ENCODE results near the gene IQCE.
"Not testable (repeated sequence)": the region's sequence is repeated elsewhere in the genome, so short reads cannot be mapped to it uniquely, and the experiment has no call there.

Gene IQCE

GRCh38 chr7:2545746-2546425 lies 12.9 kb upstream of the IQCE start:
- no peak for DNase-seq (ENCODE audit: low read depth, low spot score)
- H3K4me3 ChIP-seq (ENCODE audit: low read length) = no peak overlapping the region

GRCh38 chr7:2546776-2547586 lies 11.8 kb upstream of the IQCE start:
- DNase-seq (ENCODE audit: low read depth, low spot score) = no peak

GRCh38 chr7:2551418-2551817 lies 7.4 kb upstream of the IQCE start:
- H3K4me3 ChIP-seq (ENCODE audit: low read length) = no peak overlapping the region
- DNase-seq (ENCODE audit: low read depth, low spot score) = no peak

More at GRCh38 chr7:2546776-2547586, 11.8 kb upstream of the IQCE start:
- no peak overlapping the region for H3K4me3 ChIP-seq (ENCODE audit: low read length)

- H3K4me3 ChIP-seq (ENCODE audit: low read length) = no peak overlapping the region
- DNase-seq (ENCODE audit: low read depth, low spot score) = no peak
These were observed 5.7 kb upstream of the IQCE start for GRCh38 chr7:2553108-2553507.

GRCh38 chr7:2553831-2554581 lies 4.8 kb upstream of the IQCE start:
- DNase-seq (ENCODE audit: low read depth, low spot score) = no peak
- peak overlapping the region; percentile 83 for H3K4me3 ChIP-seq (ENCODE audit: low read length)

GRCh38 chr7:2554661-2555111 lies 4.1 kb upstream of the IQCE start:
- DNase-seq (ENCODE audit: low read depth, low spot score) = no peak
- H3K4me3 ChIP-seq (ENCODE audit: low read length) = peak overlapping the region; percentile 83

- H3K4me3 ChIP-seq (ENCODE audit: low read length) = peak within 1 kb of the TSS; percentile 83
- peak; percentile 83 for DNase-seq (ENCODE audit: low read depth, low spot score)
These were observed 3.4 kb upstream of the IQCE start, which contains the start of gene BRAT1 for GRCh38 chr7:2555121-2556052. Gene BRAT1 (minus strand): TSS chr7:2555524. CDS start chr7:2554431, 1,093 bp downstream.

- DNase-seq (ENCODE audit: low read depth, low spot score) = no peak
- H3K4me3 ChIP-seq (ENCODE audit: low read length) = peak overlapping the region; percentile 71
These were observed 638 bp downstream of the IQCE start for GRCh38 chr7:2559283-2559950.

GRCh38 chr7:2563955-2564354 lies 5.2 kb downstream of the IQCE start:
- H3K4me3 ChIP-seq (ENCODE audit: low read length) = not testable (repeated sequence)

GRCh38 chr7:2564970-2565540 lies 6.3 kb downstream of the IQCE start:
- H3K4me3 ChIP-seq (ENCODE audit: low read length) = no peak overlapping the region
- no peak for DNase-seq (ENCODE audit: low read depth, low spot score)

More at GRCh38 chr7:2563955-2564354, 5.2 kb downstream of the IQCE start:
- DNase-seq (ENCODE audit: low read depth, low spot score) = not testable (repeated sequence)

GRCh38 chr7:2566348-2566889 lies 7.6 kb downstream of the IQCE start:
- H3K4me3 ChIP-seq (ENCODE audit: low read length) = no peak overlapping the region
- DNase-seq (ENCODE audit: low read depth, low spot score) = no peak

GRCh38 chr7:2566890-2567678 lies 8.3 kb downstream of the IQCE start:
- H3K4me3 ChIP-seq (ENCODE audit: low read length) = no peak overlapping the region
- DNase-seq (ENCODE audit: low read depth, low spot score) = no peak

- DNase-seq (ENCODE audit: low read depth, low spot score) = no peak
- H3K4me3 ChIP-seq (ENCODE audit: low read length) = no peak overlapping the region
These were observed 9.0 kb downstream of the IQCE start for GRCh38 chr7:2567679-2568278.

GRCh38 chr7:2568521-2569223 lies 9.9 kb downstream of the IQCE start:
- DNase-seq (ENCODE audit: low read depth, low spot score) = no peak

GRCh38 chr7:2569421-2569820 lies 10.6 kb downstream of the IQCE start:
- H3K4me3 ChIP-seq (ENCODE audit: low read length) = no peak overlapping the region
- no peak for DNase-seq (ENCODE audit: low read depth, low spot score)

More at GRCh38 chr7:2568521-2569223, 9.9 kb downstream of the IQCE start:
- no peak overlapping the region for H3K4me3 ChIP-seq (ENCODE audit: low read length)

GRCh38 chr7:2570021-2570420 lies 11.2 kb downstream of the IQCE start:
- no peak overlapping the region for H3K4me3 ChIP-seq (ENCODE audit: low read length)
- DNase-seq (ENCODE audit: low read depth, low spot score) = no peak
